Neural progenitor cell (in vitro differentiated cells): ENCODE results near the gene SLC25A42. TPM values are rescaled to one million over a fixed set of nuclear protein-coding genes. Genes with fewer than 3 reads are reported as not detected.

ENCODE experiments used
- DNase-seq: peaks from one replicate; pipeline ENCODE4 v3.0.0-alpha.2; 2016; ENCODE audit warnings: low spot score
- H2AFZ ChIP-seq: fragments of 200-600 bp; sonication (generic); replicated peaks from 2 replicates; pipeline ENCODE4 v1.6.1; 2016; ENCODE audit warnings: antibody characterized with exemption
- H3F3A ChIP-seq: fragments of 200-600 bp; sonication (generic); 2 replicates; pipeline ENCODE4 v1.6.1; 2016; ENCODE audit warnings: antibody characterized with exemption, low read depth
- H3K27ac ChIP-seq: fragments of 200-600 bp; sonication (generic); 2 replicates; pipeline ENCODE4 v1.5.1; 2016; ENCODE audit warnings: mild to moderate bottlenecking
- H3K27me3 ChIP-seq: fragments of 200-600 bp; sonication (generic); 2 replicates; pipeline ENCODE4 v1.6.1; 2016; ENCODE audit warnings: mild to moderate bottlenecking, moderate library complexity
- H3K36me3 ChIP-seq: fragments of 200-600 bp; sonication (generic); 2 replicates; pipeline ENCODE4 v1.5.1; 2016
- H3K4me1 ChIP-seq: fragments of 200-600 bp; sonication (generic); 2 replicates; pipeline ENCODE4 v1.6.1; 2016; ENCODE audit warnings: mixed run types
- H3K4me2 ChIP-seq: fragments of 200-600 bp; sonication (generic); 2 replicates; pipeline ENCODE4 v1.6.1; 2016
- H3K4me3 ChIP-seq: fragments of 200-600 bp; sonication (generic); 2 replicates; pipeline ENCODE4 v1.5.1; 2016
- H3K79me2 ChIP-seq: fragments of 200-600 bp; sonication (generic); 2 replicates; pipeline ENCODE4 v1.6.1; 2016; ENCODE audit warnings: low read depth
- H3K9ac ChIP-seq: fragments of 200-600 bp; sonication (generic); 2 replicates; pipeline ENCODE4 v1.6.1; 2016
- H3K9me3 ChIP-seq: fragments of 200-600 bp; sonication (generic); 2 replicates; pipeline ENCODE4 v1.5.1; 2016; ENCODE audit warnings: low read depth
- H4K20me1 ChIP-seq: fragments of 200-600 bp; sonication (generic); 2 replicates; pipeline ENCODE4 v1.6.1; 2016; ENCODE audit warnings: low read depth
- H3K27ac Mint-ChIP-seq: 3 replicates; pipeline ENCODE4 v1.8.0; 2021; ENCODE audit warnings: mixed read lengths
- H3K27me3 Mint-ChIP-seq: 2 replicates; pipeline ENCODE4 v1.8.0; 2022; ENCODE audit warnings: low read depth, mild to moderate bottlenecking, inconsistent platforms, moderate library complexity, mixed read lengths; ENCODE audit not compliant: insufficient read depth
- H3K36me3 Mint-ChIP-seq: 3 replicates; pipeline ENCODE4 v1.8.0; 2021; ENCODE audit warnings: mixed read lengths
- H3K4me1 Mint-ChIP-seq: 3 replicates; pipeline ENCODE4 v1.8.0; 2021; ENCODE audit warnings: mixed read lengths
- H3K4me3 Mint-ChIP-seq: 3 replicates; pipeline ENCODE4 v1.8.0; 2021; ENCODE audit warnings: mild to moderate bottlenecking, moderate library complexity, mixed read lengths
- H3K9me3 Mint-ChIP-seq: 3 replicates; pipeline ENCODE4 v1.8.0; 2020; ENCODE audit warnings: mixed read lengths
- CTCF ChIP-seq: fragments of 200-600 bp; sonication (generic); IDR thresholded peaks from 2 replicates; pipeline ENCODE4 v1.5.1; 2017; ENCODE audit warnings: antibody characterized with exemption, mild to moderate bottlenecking
- EZH2 ChIP-seq: fragments of 200-600 bp; sonication (generic); IDR thresholded peaks from 2 replicates; pipeline ENCODE4 v1.6.1; 2017; ENCODE audit warnings: antibody characterized with exemption, mild to moderate bottlenecking, moderate library complexity
- EZH2phosphoT487 ChIP-seq: fragments of 200-600 bp; sonication (generic); IDR thresholded peaks from 2 replicates; pipeline ENCODE4 v1.6.1; 2017; ENCODE audit warnings: antibody characterized with exemption
- total RNA-seq: library from RNA; depleted of rRNA; stranded (reverse); fragments of >200 nt; gene quantifications from 2 replicates; pipeline ENCODE4 v1.2.3, GENCODE V29; 2015; ENCODE audit warnings: low replicate concordance

The SLC25A42 gene
- total RNA-seq, 1 donor from 2014 or later, result 4.0 TPM

DNA sequence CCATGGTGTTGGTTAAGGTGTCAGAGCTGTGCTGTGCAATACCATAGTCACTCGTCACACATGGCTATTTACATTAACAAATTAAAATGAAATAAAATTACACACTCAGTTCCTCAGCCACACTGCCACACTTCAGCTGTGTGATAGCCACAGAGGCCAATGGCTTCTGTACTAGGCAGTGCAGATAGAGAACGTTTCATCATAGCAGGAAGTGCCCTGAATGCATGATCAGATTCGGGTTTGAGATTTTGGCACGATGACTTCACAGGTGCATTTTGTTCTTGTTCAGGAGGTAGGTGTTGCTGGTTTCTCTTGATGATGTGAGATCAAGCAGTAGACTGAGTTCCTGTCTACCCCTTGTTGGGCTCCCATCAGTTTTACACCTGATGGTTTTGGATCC lies 23.9 kb upstream of the SLC25A42 start:
- Histone ChIP-seq H3K79me2 (peaks cover 69% of the 10 kb centered on the region), H3K36me3 (no peaks in the 10 kb centered on the region), H3K4me1 (no peaks in the 10 kb centered on the region), H3K9ac (no peak overlapping the region), H3K27me3 (no peaks in the 10 kb centered on the region), H3K9me3 (peaks cover 7% of the 10 kb centered on the region), H4K20me1 (peaks cover 10% of the 10 kb centered on the region), H2AFZ (no peak overlapping the region), H3K4me2 (no peak overlapping the region), H3F3A (no peaks in the 10 kb centered on the region), H3K27ac (no peak overlapping the region), H3K4me3 (no peak overlapping the region)
- Mint-ChIP-seq H3K27me3 (peaks cover 3% of the 10 kb centered on the region), H3K27ac (no peak overlapping the region), H3K36me3 (peaks cover 29% of the 10 kb centered on the region), H3K4me3 (no peak overlapping the region), H3K4me1 (no peaks in the 10 kb centered on the region), H3K9me3 (peaks cover 5% of the 10 kb centered on the region)
- no peak for TF ChIP-seq CTCF
- TF ChIP-seq EZH2, result no peak
- no peak for TF ChIP-seq EZH2phosphoT487
- DNase-seq, result no peak

- Mint-ChIP-seq H3K9me3 (peaks cover 5% of the 10 kb centered on the region), H3K27ac (no peak overlapping the region), H3K36me3 (peaks cover 32% of the 10 kb centered on the region), H3K4me1 (no peaks in the 10 kb centered on the region), H3K4me3 (no peak overlapping the region), H3K27me3 (peaks cover 3% of the 10 kb centered on the region)
- TF ChIP-seq EZH2phosphoT487 (no peak), EZH2 (no peak), CTCF (no peak)
- H3K27me3 ChIP-seq, result no peaks in the 10 kb centered on the region
- no peak overlapping the region for H3K9ac ChIP-seq
- H3K27ac ChIP-seq, result no peak overlapping the region
- H3K9me3 ChIP-seq, result peaks cover 7% of the 10 kb centered on the region
- H3K4me3 ChIP-seq, result no peak overlapping the region
- no peaks in the 10 kb centered on the region for H3K4me1 ChIP-seq
- DNase-seq, result no peak
- no peak overlapping the region for H2AFZ ChIP-seq
- no peaks in the 10 kb centered on the region for H3K36me3 ChIP-seq
- peaks cover 9% of the 10 kb centered on the region for H4K20me1 ChIP-seq
- no peak overlapping the region for H3K4me2 ChIP-seq
- no peaks in the 10 kb centered on the region for H3F3A ChIP-seq
- peaks cover 64% of the 10 kb centered on the region for H3K79me2 ChIP-seq
Observed at GRCh38 chr19:19040417-19040816, 23.4 kb upstream of the SLC25A42 start.

- Mint-ChIP-seq H3K4me1 (no peaks in the 10 kb centered on the region), H3K27ac (no peak overlapping the region), H3K9me3 (no peaks in the 10 kb centered on the region), H3K4me3 (no peak overlapping the region), H3K27me3 (peaks cover 3% of the 10 kb centered on the region), H3K36me3 (peaks cover 22% of the 10 kb centered on the region)
- Histone ChIP-seq H3K79me2 (peaks cover 40% of the 10 kb centered on the region), H3K9me3 (peaks cover 4% of the 10 kb centered on the region), H2AFZ (no peak overlapping the region), H3F3A (no peaks in the 10 kb centered on the region), H3K9ac (no peak overlapping the region), H3K4me2 (no peak overlapping the region), H3K4me1 (no peaks in the 10 kb centered on the region), H3K27ac (no peak overlapping the region), H3K27me3 (no peaks in the 10 kb centered on the region), H4K20me1 (peaks cover 9% of the 10 kb centered on the region), H3K36me3 (no peaks in the 10 kb centered on the region), H3K4me3 (no peak overlapping the region)
- TF ChIP-seq CTCF (no peak), EZH2phosphoT487 (no peak), EZH2 (no peak)
- DNase-seq, result no peak
Observed at GRCh38 chr19:19042732-19043280, 21.0 kb upstream of the SLC25A42 start.
